ENCODE results near the gene CCDC69.

GRCh38 chr5:151171529-151171928, 52.4 kb downstream of the CCDC69 start:
- TF ChIP-seq POLR2A (IDR thresholded peaks at IDR 0.05) (no peak), CTCF (IDR thresholded peaks at IDR 0.05) (no peak), EP300 (IDR thresholded peaks at IDR 0.05) (no peak)
